CD4-positive, alpha-beta T cell (primary cell): ENCODE measurements around the gene NLGN1. TPM values are rescaled to one million over a fixed set of nuclear protein-coding genes. Genes with fewer than 3 reads are reported as not detected.

ENCODE experiments used
- ATAC-seq: fragments of 200-7000 bp; cut with Tn5 transposase; one replicate; pipeline ENCODE4 v1.10.0; 2022; ENCODE audit warnings: mild to moderate bottlenecking; ENCODE audit not compliant: poor library complexity
- CTCF ChIA-PET: fragments of 350-600 bp; sonication (Branson Sonifier 250); formaldehyde crosslinking; loops from one replicate; lab custom pipeline; 2021; ENCODE audit warnings: antibody characterized with exemption, inconsistent platforms; lab: Charles Lee
- POLR2A ChIA-PET: fragments of 350-600 bp; sonication (Branson Sonifier 250); formaldehyde crosslinking; loops from one replicate; lab custom pipeline; 2021; ENCODE audit warnings: antibody characterized with exemption, inconsistent platforms; lab: Charles Lee
- DNase-seq, 14 experiments: peaks; one replicate each; pipeline ENCODE4 v3.0.0-alpha.2; 2013 to 2020; ENCODE audit warnings: mixed read lengths in 2 of 14
- H3K27ac ChIP-seq, 2 donors: one replicate each; pipeline versions ENCODE4 v1.5.1 to v1.7.0; 2013; ENCODE audit warnings: low read length in 2 of 2, low read depth in 1 of 2, mild to moderate bottlenecking in 1 of 2
- H3K27me3 ChIP-seq, 2 experiments: 1 replicate in 1 of 2; 2 replicates in 1 of 2; pipeline versions ENCODE4 v1.6.1 to v1.7.0; 2013; ENCODE audit warnings: low read length in 2 of 2, control low read depth in 1 of 2, mild to moderate bottlenecking in 1 of 2, moderate library complexity in 1 of 2; ENCODE audit not compliant: insufficient read depth in 2 of 2, control insufficient read depth in 1 of 2
- H3K36me3 ChIP-seq: one replicate; pipeline ENCODE4 v1.6.1; 2013; ENCODE audit warnings: low read length, control low read depth; ENCODE audit not compliant: insufficient read depth
- H3K4me1 ChIP-seq: one replicate; pipeline ENCODE4 v1.6.1; 2013; ENCODE audit warnings: low read length, control low read depth; ENCODE audit not compliant: insufficient read depth
- H3K4me3 ChIP-seq: one replicate; pipeline ENCODE4 v1.5.1; 2013; ENCODE audit warnings: mild to moderate bottlenecking, low read length, moderate library complexity
- H3K9me3 ChIP-seq, 2 experiments: 1 replicate in 1 of 2; 2 replicates in 1 of 2; pipeline versions ENCODE4 v1.6.1 to v1.7.0; 2013; ENCODE audit warnings: low read length in 2 of 2, mild to moderate bottlenecking in 2 of 2, control low read depth in 1 of 2, moderate library complexity in 1 of 2; ENCODE audit not compliant: control insufficient read depth in 1 of 2, insufficient read depth in 1 of 2
- H3K27ac Mint-ChIP-seq: one replicate; pipeline ENCODE4 v1.8.0; 2020; ENCODE audit warnings: mixed read lengths
- H3K27me3 Mint-ChIP-seq: one replicate; pipeline ENCODE4 v1.8.0; 2021; ENCODE audit warnings: mixed read lengths
- H3K36me3 Mint-ChIP-seq: one replicate; pipeline ENCODE4 v1.8.0; 2021; ENCODE audit warnings: low read depth, mixed read lengths
- H3K4me1 Mint-ChIP-seq: one replicate; pipeline ENCODE4 v1.8.0; 2021; ENCODE audit warnings: low read depth, mixed read lengths
- H3K4me3 Mint-ChIP-seq: one replicate; pipeline ENCODE4 v1.8.0; 2020; ENCODE audit warnings: mild to moderate bottlenecking, mixed read lengths
- H3K9me3 Mint-ChIP-seq: one replicate; pipeline ENCODE4 v1.8.0; 2020; ENCODE audit warnings: mixed read lengths
- CTCF ChIP-seq: fragments of 200-600 bp; IDR thresholded peaks from one replicate; pipeline ENCODE4 v1.8.0; 2022; ENCODE audit warnings: antibody characterized with exemption, mild to moderate bottlenecking
- intact Hi-C, 2 experiments: fragments of 100-400 bp; cut with DNase I in 1 of 2; cut with micrococcal nuclease in 1 of 2; formaldehyde crosslinking; loops; one replicate each; pipeline versions ENCODE4 v1.15.1 to v1.9.0; 2023 to 2025; cut with DNase I, micrococcal nuclease
- total RNA-seq, 174 experiments: library from RNA in 2 of 174; stranded (reverse) in 2 of 174; gene quantifications; one replicate each; pipeline ENCODE4 v1.2.3 and lab custom pipeline; 2021 to 2026

Gene NLGN1
- total RNA-seq, 2 experiments from 2014 or later: not detected

- TF ChIP-seq CTCF: no peak
- intact Hi-C loops: no loop called here
- DNase-seq (no peak), ATAC-seq (no peak)
- no peak overlapping the region for H3K4me3 Mint-ChIP-seq
- Histone ChIP-seq H3K36me3 (no peaks in the 10 kb centered on the region), H3K9me3 (peaks cover 0 to 7% of the 10 kb centered on the region in 2 experiments), H3K4me3 (no peak overlapping the region), H3K27me3 (no peaks in the 10 kb centered on the region), H3K4me1 (no peaks in the 10 kb centered on the region), H3K27ac (no peak overlapping the region)
- no peaks in the 10 kb centered on the region for H3K4me1 Mint-ChIP-seq
- no peaks in the 10 kb centered on the region for H3K36me3 Mint-ChIP-seq
- peaks cover 22% of the 10 kb centered on the region for H3K9me3 Mint-ChIP-seq
- ChIA-PET CTCF (no interaction called here), POLR2A (no interaction called here)
- H3K27me3 Mint-ChIP-seq: no peaks in the 10 kb centered on the region
- H3K27ac Mint-ChIP-seq: no peak overlapping the region
Observed at GRCh38 chr3:174168026-174168425, 770.5 kb downstream of the NLGN1 start.

GRCh38 chr3:174168538-174169254, 771.2 kb downstream of the NLGN1 start:
- no peak overlapping the region for H3K4me3 Mint-ChIP-seq
- H3K27me3 ChIP-seq: no peaks in the 10 kb centered on the region
- ChIA-PET CTCF (no interaction called here), POLR2A (no interaction called here)
- H3K4me1 Mint-ChIP-seq: no peaks in the 10 kb centered on the region
- H3K4me3 ChIP-seq: no peak overlapping the region
- TF ChIP-seq CTCF: no peak
- no peak for DNase-seq
- no peak overlapping the region for H3K27ac Mint-ChIP-seq
- H3K27ac ChIP-seq: no peak overlapping the region
- ATAC-seq: no peak
- H3K36me3 Mint-ChIP-seq: no peaks in the 10 kb centered on the region
- intact Hi-C loops: no loop called here
- no peaks in the 10 kb centered on the region for H3K36me3 ChIP-seq
- H3K9me3 Mint-ChIP-seq: peaks cover 19% of the 10 kb centered on the region
- no peaks in the 10 kb centered on the region for H3K4me1 ChIP-seq
- H3K9me3 ChIP-seq: peaks cover 0 to 7% of the 10 kb centered on the region in 2 experiments
- no peaks in the 10 kb centered on the region for H3K27me3 Mint-ChIP-seq

- Mint-ChIP-seq H3K27me3 (no peaks in the 10 kb centered on the region), H3K9me3 (peaks cover 21% of the 10 kb centered on the region), H3K36me3 (no peaks in the 10 kb centered on the region), H3K4me3 (no peak overlapping the region), H3K27ac (no peak overlapping the region), H3K4me1 (no peaks in the 10 kb centered on the region)
- no peak overlapping the region for H3K27ac ChIP-seq
- no peak overlapping the region for H3K4me3 ChIP-seq
- ChIA-PET POLR2A (no interaction called here), CTCF (no interaction called here)
- H3K27me3 ChIP-seq: no peaks in the 10 kb centered on the region
- peaks cover 0 to 7% of the 10 kb centered on the region in 2 experiments for H3K9me3 ChIP-seq
- H3K4me1 ChIP-seq: no peaks in the 10 kb centered on the region
- TF ChIP-seq CTCF: no peak
- ATAC-seq (no peak), DNase-seq (no peak)
- H3K36me3 ChIP-seq: no peaks in the 10 kb centered on the region
- intact Hi-C loops: no loop called here
Observed at GRCh38 chr3:174169736-174170135, 772.2 kb downstream of the NLGN1 start.
